Stimulated activated CD4-positive, alpha-beta T cell treated with anti-CD3 and anti-CD28 coated beads, Interleukin-4, amount 100 ng/mL, for 1 hour (primary cell): ENCODE data around the gene ELP4.
"Not testable (repeated sequence)": the region's sequence is repeated elsewhere in the genome, so short reads cannot be mapped to it uniquely, and the experiment has no call there.

Source experiments
- DNase-seq: peaks from one replicate; pipeline ENCODE4 v3.0.0-alpha.2; 2020

Gene ELP4

GRCh38 chr11:31558001-31558400, 48.4 kb downstream of the ELP4 start:
- DNase-seq, result no peak

GRCh38 chr11:31560842-31561476, 51.4 kb downstream of the ELP4 start:
- DNase-seq, result no peak

- not testable (repeated sequence) for DNase-seq
These were observed 55.0 kb downstream of the ELP4 start for GRCh38 chr11:31564517-31564916.

- not testable (repeated sequence) for DNase-seq
These were observed 64.6 kb downstream of the ELP4 start for GRCh38 chr11:31574133-31574532.

- not testable (repeated sequence) for DNase-seq
These were observed 66.2 kb downstream of the ELP4 start for GRCh38 chr11:31575764-31576163.

GRCh38 chr11:31579412-31579811, 69.8 kb downstream of the ELP4 start:
- not testable (repeated sequence) for DNase-seq

- no peak for DNase-seq
These were observed 73.1 kb downstream of the ELP4 start for GRCh38 chr11:31582697-31583096.

GRCh38 chr11:31598454-31598853, 88.9 kb downstream of the ELP4 start:
- DNase-seq, result no peak

- DNase-seq, result no peak
These were observed 92.2 kb downstream of the ELP4 start for GRCh38 chr11:31601635-31602282.

- no peak for DNase-seq
These were observed 97.3 kb downstream of the ELP4 start for GRCh38 chr11:31606893-31607292.

GRCh38 chr11:31607914-31608313, 98.3 kb downstream of the ELP4 start:
- DNase-seq, result no peak

GRCh38 chr11:31608995-31609394, 99.4 kb downstream of the ELP4 start:
- DNase-seq, result no peak

GRCh38 chr11:31610544-31610943, 101.0 kb downstream of the ELP4 start:
- no peak for DNase-seq

GRCh38 chr11:31617246-31617645, 107.7 kb downstream of the ELP4 start:
- no peak for DNase-seq

GRCh38 chr11:31619980-31620379, 110.4 kb downstream of the ELP4 start:
- DNase-seq, result no peak

GRCh38 chr11:31620434-31620833, 110.9 kb downstream of the ELP4 start:
- DNase-seq, result no peak

- DNase-seq, result no peak
These were observed 116.3 kb downstream of the ELP4 start for GRCh38 chr11:31625868-31626267.

- DNase-seq, result no peak
These were observed 118.5 kb downstream of the ELP4 start for GRCh38 chr11:31628111-31628510.

GRCh38 chr11:31636983-31637382, 127.4 kb downstream of the ELP4 start:
- no peak for DNase-seq

GRCh38 chr11:31640611-31641010, 131.0 kb downstream of the ELP4 start:
- DNase-seq, result no peak

GRCh38 chr11:31641477-31642062, 132.0 kb downstream of the ELP4 start:
- DNase-seq, result no peak

- DNase-seq, result no peak
These were observed 134.3 kb downstream of the ELP4 start for GRCh38 chr11:31643857-31644256.

- DNase-seq, result no peak
These were observed 136.2 kb downstream of the ELP4 start for GRCh38 chr11:31645747-31646146.

GRCh38 chr11:31646216-31646615, 136.6 kb downstream of the ELP4 start:
- no peak for DNase-seq
